Left renal cortex interstitium (tissue), 4 donors: ENCODE data around the gene TNIP2. TPM values are rescaled to one million over a fixed set of nuclear protein-coding genes. Genes with fewer than 3 reads are reported as not detected.

Experiments used
- DNase-seq, 4 donors: peaks; one replicate each; pipeline ENCODE4 v3.0.0-alpha.2; 2013; ENCODE audit warnings: low read depth in 4 of 4, low spot score in 2 of 4, missing footprints in 1 of 4
- polyA plus RNA-seq, 4 donors: library from polyadenylated mRNA; unstranded; fragments of 120-200 nt; gene quantifications; one replicate each; pipeline ENCODE4 v1.2.1, GENCODE V29; 2013; ENCODE audit not compliant: insufficient read length in 4 of 4

TNIP2 gene
- polyA plus RNA-seq: 10 to 100 TPM; 15.5 to 24.2 (median 22.2) TPM

DNA sequence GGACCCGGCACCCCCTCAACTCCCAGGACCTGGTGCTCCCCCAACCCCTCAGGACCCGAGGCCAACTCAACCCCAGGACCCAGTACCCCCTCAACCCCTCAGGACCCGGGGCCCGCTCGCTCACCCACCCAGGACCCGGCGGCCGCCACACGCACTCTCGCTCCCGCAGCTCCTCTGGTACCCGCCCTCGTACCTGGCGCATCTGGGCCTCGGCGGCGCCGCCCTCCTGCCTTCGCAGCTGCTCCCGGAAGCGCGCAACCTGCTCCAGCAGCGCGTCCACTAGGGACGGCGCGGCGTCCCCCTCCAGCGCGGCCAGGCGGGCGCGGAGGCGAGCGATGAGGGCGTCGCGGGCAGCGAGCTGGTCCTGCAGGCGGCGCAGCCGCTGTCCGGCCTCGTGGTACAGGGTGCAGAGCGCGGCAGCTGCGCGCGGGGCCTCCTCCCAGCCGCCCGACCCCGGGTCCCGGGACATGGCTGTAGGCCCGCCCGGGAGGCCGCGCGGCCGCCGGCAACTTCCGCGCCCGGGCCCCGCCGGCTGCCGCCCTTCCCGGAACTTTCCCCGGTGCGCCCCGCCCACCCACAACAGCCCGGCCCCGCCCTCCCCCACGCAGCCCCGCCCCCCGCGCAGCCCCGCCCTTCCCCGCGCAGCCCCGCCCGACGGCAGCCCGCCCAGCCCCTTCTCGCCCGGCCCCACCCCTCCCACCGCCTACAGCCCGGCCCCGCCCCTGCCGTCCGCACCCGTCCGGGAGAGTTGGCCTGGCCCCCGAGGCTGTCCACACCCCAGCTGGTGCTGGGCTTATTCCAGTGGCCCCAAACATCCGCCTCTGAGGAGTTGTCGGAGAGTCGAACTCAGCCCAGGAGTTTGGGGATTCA is at the start of gene TNIP2:
Gene TNIP2 (minus strand): TSS at position 516 of the 870 bp plus-strand sequence. CDS start 47 bp downstream, at position 469.
- DNase-seq: peak in 1 of 4 donors; percentile 41

DNA sequence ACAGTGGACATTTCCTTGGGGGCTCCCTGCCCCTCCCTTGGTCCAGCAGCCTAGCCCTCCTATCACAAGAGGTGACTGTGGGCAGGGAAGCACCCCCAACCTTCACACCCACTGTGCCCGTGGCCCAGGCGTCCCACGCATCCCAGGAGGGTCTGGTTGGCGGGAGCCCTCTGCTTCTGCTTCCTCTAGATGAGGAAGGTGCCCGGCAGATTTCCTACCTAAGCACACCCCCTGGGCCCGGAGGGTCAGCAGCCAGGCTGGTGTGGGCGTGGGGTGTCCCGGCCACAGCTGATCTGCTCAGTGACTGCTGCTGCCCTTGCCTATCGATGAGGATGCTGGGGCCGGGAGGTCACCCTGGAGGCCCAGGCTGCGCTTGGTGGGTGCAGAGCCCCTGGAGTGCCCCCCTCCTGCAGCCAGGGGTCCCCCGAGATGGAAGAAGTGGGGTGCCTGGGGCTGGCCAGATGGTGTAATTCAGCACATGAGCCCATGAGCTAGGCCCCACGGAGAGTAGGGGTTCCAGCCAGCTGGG is 48.9 kb upstream of the TNIP2 start:
- DNase-seq: no peak

- DNase-seq: no peak
Measured at GRCh38 chr4:2804449-2804972, 48.4 kb upstream of the TNIP2 start.

- DNase-seq: no peak
Measured at GRCh38 chr4:2803624-2804448, 47.7 kb upstream of the TNIP2 start.

- DNase-seq: no peak
Measured at GRCh38 chr4:2802618-2803531, 46.7 kb upstream of the TNIP2 start.

GRCh38 chr4:2800691-2801596 is 44.8 kb upstream of the TNIP2 start:
- DNase-seq: no peak

DNA sequence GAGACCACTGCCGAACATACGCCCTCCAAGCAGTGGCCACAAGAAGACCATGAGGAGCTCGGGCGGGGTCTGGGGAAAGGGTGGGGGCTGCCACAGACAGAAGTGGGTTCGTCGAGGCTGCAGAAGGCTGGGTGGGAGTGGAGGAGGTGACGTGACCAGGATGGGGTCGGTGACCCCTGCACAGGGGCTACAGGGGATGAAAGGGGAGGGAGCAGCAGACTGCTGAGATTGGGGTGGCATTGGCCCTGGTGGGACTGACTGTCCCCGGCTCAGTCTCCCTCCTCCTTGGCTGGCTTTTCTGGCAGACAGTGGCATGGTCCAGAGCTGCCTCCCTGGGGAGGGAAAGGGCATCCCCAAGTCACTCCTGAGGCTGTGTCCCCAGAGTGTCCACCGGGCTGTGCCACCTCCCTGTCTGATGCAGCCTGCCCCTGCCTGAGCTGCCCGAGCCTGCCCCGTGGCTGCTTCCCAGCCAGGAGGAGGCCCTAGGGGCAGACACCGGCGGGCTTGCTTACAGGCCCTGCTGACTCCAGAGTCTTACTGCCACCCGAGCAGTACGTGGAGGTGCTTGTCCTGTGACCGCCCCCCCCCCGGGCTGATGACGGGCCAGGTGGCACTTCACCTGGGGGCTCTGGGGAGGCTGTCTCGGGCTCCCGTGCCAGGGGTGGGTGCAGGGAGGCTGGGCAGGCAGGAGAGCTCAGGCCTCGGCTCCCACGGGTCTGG is 44.0 kb upstream of the TNIP2 start:
- no peak for DNase-seq

- no peak for DNase-seq
Measured at GRCh38 chr4:2799224-2799911, 43.2 kb upstream of the TNIP2 start.

DNA sequence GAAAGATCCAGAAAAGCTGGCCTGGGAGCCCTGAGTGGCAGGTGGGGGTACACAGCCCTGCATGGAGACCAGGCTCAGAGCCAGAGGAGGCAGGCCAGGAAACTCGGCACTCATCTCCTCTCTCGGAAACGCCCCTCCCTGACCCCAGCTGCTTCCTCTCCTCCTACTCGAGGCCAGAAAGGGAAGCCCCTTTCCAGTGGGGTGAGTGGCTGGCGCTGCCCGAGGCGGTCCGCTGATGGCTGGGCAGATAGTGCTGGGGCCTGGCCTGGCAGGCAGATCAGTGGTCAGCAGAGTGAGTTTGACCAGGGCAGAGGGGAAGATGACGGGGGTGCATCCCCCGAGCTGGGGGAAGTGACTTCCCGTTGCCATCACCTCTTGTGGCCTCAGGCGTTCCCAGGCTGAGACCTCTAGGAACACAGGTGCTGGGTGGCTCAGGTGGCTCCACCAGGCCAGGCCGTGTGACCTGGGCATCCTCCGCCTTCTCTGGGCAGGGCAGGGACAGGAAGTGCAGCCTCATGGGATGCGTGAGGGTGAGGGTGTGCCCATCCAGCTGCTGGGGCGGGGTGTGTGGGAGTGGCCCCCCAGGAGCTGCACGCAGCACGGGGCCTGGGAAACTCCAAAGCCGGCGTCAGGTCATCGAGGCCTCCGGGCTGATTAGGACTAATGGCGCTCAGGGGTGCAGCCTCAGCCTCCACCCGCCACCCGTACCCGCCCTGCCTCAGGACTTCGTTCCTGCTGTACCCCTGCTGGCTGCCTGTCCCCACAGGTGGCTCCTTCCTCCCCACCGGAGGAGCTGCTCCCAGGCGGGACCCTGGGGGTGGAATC is 42.5 kb upstream of the TNIP2 start:
- DNase-seq: no peak

DNA sequence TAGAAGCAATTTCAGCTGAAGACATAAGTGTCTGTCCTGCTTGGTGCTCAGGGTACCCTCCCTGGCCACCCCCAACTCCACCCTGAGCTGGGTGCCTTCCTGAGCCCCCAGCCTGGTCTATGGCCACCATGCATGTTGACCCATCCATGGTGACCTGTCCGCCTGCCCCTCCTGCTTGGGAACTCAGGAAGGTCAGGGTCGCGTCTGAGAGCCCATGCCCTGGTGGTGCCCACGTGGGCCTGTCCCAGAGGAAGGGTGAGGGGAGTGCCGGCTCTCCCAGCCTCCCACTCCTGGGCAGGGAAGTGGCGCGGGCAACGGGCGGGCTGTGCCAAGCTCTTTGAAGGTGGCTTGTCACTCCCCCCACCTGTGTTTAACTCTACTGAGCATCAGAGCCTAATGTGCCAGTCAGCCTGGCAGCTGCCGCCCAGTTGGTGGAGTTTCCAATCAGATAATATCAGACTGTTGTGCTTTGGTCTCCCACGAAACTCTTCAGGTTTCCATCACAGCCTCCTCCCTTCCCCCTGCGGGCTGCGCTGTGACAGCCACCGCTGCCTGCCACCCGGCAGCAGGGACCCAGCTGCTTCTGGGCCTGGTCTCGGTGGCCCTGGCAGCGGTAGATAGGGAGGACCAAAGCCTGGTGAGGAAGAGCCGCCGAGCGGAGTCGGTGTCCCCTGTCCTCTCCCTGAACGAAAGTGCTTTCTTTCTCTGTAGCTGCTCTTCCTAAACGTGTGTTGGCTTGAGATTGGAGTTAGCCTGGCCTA is 41.6 kb upstream of the TNIP2 start:
- no peak for DNase-seq

GRCh38 chr4:2796849-2797544 is 40.9 kb upstream of the TNIP2 start:
- DNase-seq: no peak

- no peak for DNase-seq
Measured at GRCh38 chr4:2795893-2796848, 40.0 kb upstream of the TNIP2 start.

GRCh38 chr4:2795300-2795892 is 39.3 kb upstream of the TNIP2 start:
- no peak for DNase-seq
